Endothelial cell of umbilical vein (primary cell): ENCODE data around the gene RFK. TPM values are rescaled to one million over a fixed set of nuclear protein-coding genes. Genes with fewer than 3 reads are reported as not detected.

Experiments
- BruUV-seq: library from RNA; stranded (reverse); fragments of 400-500 nt; replicated peaks from 2 replicates; lab custom pipeline; 2021; lab: Mats Ljungman, UMichigan
- CTCF ChIA-PET: fragments of 300-600, 350-600 bp; sonication (Branson Sonifier 250); formaldehyde crosslinking; loops from one replicate; lab custom pipeline; 2021; ENCODE audit warnings: antibody characterized with exemption, inconsistent platforms; lab: Charles Lee
- POLR2A ChIA-PET: fragments of 300-600, 350-600 bp; sonication (Branson Sonifier 250); formaldehyde crosslinking; loops from one replicate; lab custom pipeline; 2021; ENCODE audit warnings: antibody characterized with exemption, inconsistent platforms; lab: Charles Lee
- DNase-seq: peaks from one replicate; pipeline ENCODE4 v3.0.0-alpha.2; 2011; ENCODE audit warnings: low read depth, low spot score
- FAIRE-seq: peaks from 2 replicates; lab custom pipeline; 2011; peaks lifted over from hg19 to GRCh38; lab: Jason Lieb, UNC
- H2AFZ ChIP-seq: 2 replicates; pipeline ENCODE4 v1.6.0; 2012; ENCODE audit warnings: low read depth, low read length, control low read depth, inconsistent platforms
- H3K27ac ChIP-seq: 2 replicates; pipeline ENCODE4 v1.5.1; 2011; ENCODE audit warnings: low read depth, mild to moderate bottlenecking, control low read depth, low read length, moderate library complexity; ENCODE audit not compliant: insufficient read depth
- H3K27me3 ChIP-seq, 2 experiments: 2 replicates each; pipeline versions ENCODE4 v1.6.0 to v1.6.1; 2011; ENCODE audit warnings: low read length in 2 of 2, mixed read lengths in 1 of 2; ENCODE audit not compliant: control insufficient read depth in 2 of 2, insufficient read depth in 2 of 2
- H3K36me3 ChIP-seq, 2 experiments: 2 replicates in 1 of 2; 3 replicates in 1 of 2; pipeline ENCODE4 v1.5.1; 2011; ENCODE audit warnings: low read length in 2 of 2, mild to moderate bottlenecking in 1 of 2, moderate library complexity in 1 of 2; ENCODE audit not compliant: control insufficient read depth in 2 of 2, insufficient read depth in 2 of 2; ENCODE audit errors: extremely low read depth in 1 of 2
- H3K4me1 ChIP-seq: 3 replicates; pipeline ENCODE4 v1.5.1; 2011; ENCODE audit warnings: mild to moderate bottlenecking, low read length; ENCODE audit not compliant: control insufficient read depth, insufficient read depth; ENCODE audit errors: extremely low read depth
- H3K4me2 ChIP-seq: 2 replicates; pipeline ENCODE4 v1.6.1; 2011; ENCODE audit warnings: low read length, control low read depth, mixed read lengths; ENCODE audit not compliant: insufficient read depth
- H3K4me3 ChIP-seq, 3 experiments: fragments of 200-600 bp in 1 of 3; sonication (generic), shearing (Covaris generic) in 1 of 3; replicated peaks in 1 of 3; 2 replicates each; pipeline ENCODE4 v1.5.1; 2011 to 2016; ENCODE audit warnings: control low read depth in 3 of 3, low read length in 3 of 3, mild to moderate bottlenecking in 2 of 3, inconsistent platforms in 1 of 3, low read depth in 1 of 3, moderate library complexity in 1 of 3; ENCODE audit not compliant: insufficient read depth in 1 of 3
- H3K79me2 ChIP-seq: 2 replicates; pipeline ENCODE4 v1.6.0; 2012; ENCODE audit warnings: low read length, inconsistent platforms; ENCODE audit not compliant: control insufficient read depth, insufficient read depth
- H3K9ac ChIP-seq: replicated peaks from 2 replicates; pipeline ENCODE3; 2011; ENCODE audit warnings: low read length, control low read depth; ENCODE audit not compliant: insufficient read depth; ENCODE audit errors: extremely low read depth
- H3K9me1 ChIP-seq: replicated peaks from 3 replicates; pipeline ENCODE4 v1.6.0; 2011; ENCODE audit warnings: mild to moderate bottlenecking, low read length; ENCODE audit not compliant: control insufficient read depth, insufficient read depth; ENCODE audit errors: extremely low read depth
- H3K9me3 ChIP-seq: replicated peaks from 2 replicates; pipeline ENCODE4 v1.5.1; 2012; ENCODE audit warnings: low read length, inconsistent platforms; ENCODE audit not compliant: control insufficient read depth, insufficient read depth
- H4K20me1 ChIP-seq: replicated peaks from 2 replicates; pipeline ENCODE3; 2011; ENCODE audit warnings: mild to moderate bottlenecking, low read length; ENCODE audit not compliant: control insufficient read depth, insufficient read depth; ENCODE audit errors: extremely low read depth
- CTCF ChIP-seq, 2 donors: IDR thresholded peaks; 1 replicate in 1 of 2; 2 replicates in 1 of 2; pipeline ENCODE4 v1.5.1; 2011; ENCODE audit warnings: low read length in 2 of 2, mild to moderate bottlenecking in 2 of 2, moderate library complexity in 2 of 2, control low read depth in 1 of 2, inconsistent platforms in 1 of 2, low read depth in 1 of 2; ENCODE audit not compliant: insufficient read depth in 1 of 2; ENCODE audit errors: extremely low read depth in 1 of 2
- EZH2 ChIP-seq: IDR thresholded peaks from 2 replicates; pipeline ENCODE4 v1.6.1; 2012; ENCODE audit warnings: borderline replicate concordance, low read depth, mild to moderate bottlenecking, moderate library complexity, low read length, inconsistent platforms; ENCODE audit not compliant: severe bottlenecking
- FOS ChIP-seq: IDR thresholded peaks from 2 replicates; pipeline ENCODE4 v1.6.1; 2011; ENCODE audit warnings: mild to moderate bottlenecking, low read length, moderate library complexity, borderline replicate concordance; ENCODE audit not compliant: insufficient read depth
- GATA2 ChIP-seq: IDR thresholded peaks from 2 replicates; pipeline ENCODE4 v1.7.0; 2011; ENCODE audit warnings: low read depth, mild to moderate bottlenecking, moderate library complexity, mixed read lengths, low read length; ENCODE audit not compliant: insufficient read length, insufficient read depth
- JUN ChIP-seq: IDR thresholded peaks from 2 replicates; pipeline ENCODE4 v1.6.1; 2011; ENCODE audit warnings: borderline replicate concordance, low read depth; ENCODE audit not compliant: insufficient read length, insufficient read depth
- MAX ChIP-seq: IDR thresholded peaks from 2 replicates; pipeline ENCODE4 v1.6.1; 2011; ENCODE audit not compliant: insufficient read depth, insufficient read length
- MYC ChIP-seq: IDR thresholded peaks from one replicate; pipeline ENCODE4 v1.6.1; 2011; ENCODE audit warnings: mild to moderate bottlenecking, low read depth, low read length
- POLR2A ChIP-seq: IDR thresholded peaks from 2 replicates; pipeline ENCODE4 v1.6.1; 2012; ENCODE audit warnings: low read depth, mild to moderate bottlenecking, control low read depth, low read length
- POLR2AphosphoS5 ChIP-seq: IDR thresholded peaks from 2 replicates; pipeline ENCODE4 v1.6.1; 2012; ENCODE audit warnings: low read depth, mild to moderate bottlenecking, control low read depth, low read length, moderate library complexity; ENCODE audit not compliant: insufficient read depth
- dilution Hi-C: fragments of 300-500 bp; cut with MboI; formaldehyde crosslinking; loops from one replicate; pipeline ENCODE4 v1.15.0; 2019; ENCODE audit warnings: low sequenced_read_pairs; ENCODE audit not compliant: extremely low pct_ligation_motif_present
- intact Hi-C: fragments of 100-400 bp; cut with micrococcal nuclease; formaldehyde crosslinking; loops from one replicate; pipeline ENCODE4 v1.10.0; 2022
- polyA plus RNA-seq, 4 experiments: library from polyadenylated mRNA; depleted of rRNA in 3 of 4; stranded (reverse) in 3 of 4; unstranded in 1 of 4; fragments of >200 nt; gene quantifications; 2 replicates each; pipeline versions ENCODE4 v1.2.1 to v1.2.3, GENCODE V29; 2011 to 2012; ENCODE audit warnings: missing spikeins in 1 of 4
- total RNA-seq: library from RNA; stranded (reverse); gene quantifications from 2 replicates; pipeline ENCODE4 v1.2.3, GENCODE V29; 2021

Gene RFK
- total and polyA plus RNA-seq, 2 donors (not counting 3 experiments of a cell fraction or from before 2014, with no cell fraction given): 18.1 to 32.9 TPM

- FAIRE-seq: no peak
- POLR2A ChIA-PET: interaction anchor here (0.7 kb wide), 1 partner anchor 446 kb away, joined by 3 read pairs; no protein-coding TSS in a partner anchor
- dilution Hi-C loops: no loop called here
- Histone ChIP-seq H3K4me2 (no peak overlapping the region), H3K79me2 (no peaks in the 10 kb centered on the region), H3K4me1 (no peaks in the 10 kb centered on the region), H3K36me3 (no peaks in the 10 kb centered on the region), H3K27me3 (peaks cover 0 to 2% of the 10 kb centered on the region in 2 experiments), H3K4me3 (no peak overlapping the region), H3K9me1 (no peaks in the 10 kb centered on the region), H3K9ac (no peak overlapping the region), H2AFZ (no peak overlapping the region), H4K20me1 (no peaks in the 10 kb centered on the region), H3K9me3 (no peaks in the 10 kb centered on the region), H3K27ac (no peak overlapping the region)
- DNase-seq: no peak
- TF ChIP-seq MAX (no peak), CTCF (IDR thresholded peaks at IDR 0.05; ENCODE audit: extremely low read depth in 1 of 2, insufficient read depth in 1 of 2, low read depth in 1 of 2, low read length in 2 of 2) (no peak), POLR2AphosphoS5 (no peak), POLR2A (no peak), GATA2 (no peak), MYC (no peak), JUN (no peak), FOS (no peak), EZH2 (no peak)
- intact Hi-C loops: no loop called here
- BruUV-seq: no TSS peak
- CTCF ChIA-PET: no interaction called here
Observed at GRCh38 chr9:76349865-76350264, 44.4 kb downstream of the RFK start.
